ENCODE results near the gene ZNF417. TPM values are rescaled to one million over a fixed set of nuclear protein-coding genes. Genes with fewer than 3 reads are reported as not detected.

The ZNF417 gene
- total RNA-seq, 3 donors from 2014 or later = 10.1 to 28.7 (median 14.4) TPM

DNA sequence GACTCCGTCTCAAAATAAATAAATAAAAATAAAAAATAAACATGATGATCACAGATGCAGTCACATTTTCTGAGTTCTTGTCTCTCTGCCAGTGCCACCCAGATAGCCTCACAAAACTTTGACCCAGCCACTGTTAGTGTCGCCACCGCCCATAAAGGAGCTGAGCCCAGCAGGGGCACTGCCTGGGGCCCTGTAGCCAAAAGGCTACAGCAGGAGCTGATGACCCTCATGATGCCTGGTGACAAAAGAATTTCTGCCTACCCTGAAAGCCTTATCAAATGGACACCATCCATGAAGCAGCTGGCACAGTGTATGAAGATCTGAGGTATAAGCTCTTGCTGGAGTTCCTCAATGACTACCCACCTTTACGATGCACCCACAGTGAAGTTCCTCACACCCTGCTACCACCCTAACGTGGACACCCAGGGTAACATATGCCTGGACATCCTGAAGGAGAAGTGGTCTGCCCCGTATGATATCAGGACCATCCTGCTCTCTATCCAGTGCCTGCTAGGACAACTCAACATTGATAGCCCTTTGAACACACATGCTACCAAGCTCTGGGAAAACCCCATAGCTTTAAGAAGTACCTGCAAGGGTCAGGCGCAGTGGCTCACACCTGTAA, 48.4 kb downstream of the ZNF417 start:
- no peak for DNase-seq (ENCODE audit: low spot score in 2 of 2)
- H3K4me1 ChIP-seq = no peaks in the 10 kb centered on the region
- TF ChIP-seq, protein P1, sequence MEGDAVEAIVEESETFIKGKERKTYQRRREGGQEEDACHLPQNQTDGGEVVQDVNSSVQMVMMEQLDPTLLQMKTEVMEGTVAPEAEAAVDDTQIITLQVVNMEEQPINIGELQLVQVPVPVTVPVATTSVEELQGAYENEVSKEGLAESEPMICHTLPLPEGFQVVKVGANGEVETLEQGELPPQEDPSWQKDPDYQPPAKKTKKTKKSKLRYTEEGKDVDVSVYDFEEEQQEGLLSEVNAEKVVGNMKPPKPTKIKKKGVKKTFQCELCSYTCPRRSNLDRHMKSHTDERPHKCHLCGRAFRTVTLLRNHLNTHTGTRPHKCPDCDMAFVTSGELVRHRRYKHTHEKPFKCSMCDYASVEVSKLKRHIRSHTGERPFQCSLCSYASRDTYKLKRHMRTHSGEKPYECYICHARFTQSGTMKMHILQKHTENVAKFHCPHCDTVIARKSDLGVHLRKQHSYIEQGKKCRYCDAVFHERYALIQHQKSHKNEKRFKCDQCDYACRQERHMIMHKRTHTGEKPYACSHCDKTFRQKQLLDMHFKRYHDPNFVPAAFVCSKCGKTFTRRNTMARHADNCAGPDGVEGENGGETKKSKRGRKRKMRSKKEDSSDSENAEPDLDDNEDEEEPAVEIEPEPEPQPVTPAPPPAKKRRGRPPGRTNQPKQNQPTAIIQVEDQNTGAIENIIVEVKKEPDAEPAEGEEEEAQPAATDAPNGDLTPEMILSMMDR (IDR thresholded peaks at IDR 0.05) = no peak
- TF ChIP-seq POLR2AphosphoS5 (IDR thresholded peaks at IDR 0.05) (no peak), POLR2A (IDR thresholded peaks at IDR 0.05) (no peak)
- no peak overlapping the region for H3K27ac ChIP-seq
- intact Hi-C loops (cut with DNase I; ENCODE audit: low total_unique reads) = no loop called here
- no peak overlapping the region for H3K4me3 ChIP-seq
- peaks cover 83 to 89% of the 10 kb centered on the region in 2 donors for H3K9me3 ChIP-seq
- H3K27me3 ChIP-seq = no peaks in the 10 kb centered on the region
- no peaks in the 10 kb centered on the region for H3K36me3 ChIP-seq

Other genes with a start within 250 kb of the ZNF417 start
- gene ZSCAN4, start 247.7 kb downstream of the ZNF417 start, total RNA-seq = not detected
- 10 to 100 TPM in 2 of 3 donors, 1 to 10 TPM in 1; 7.4 to 28.0 (median 19.3) TPM for gene ZNF551, start 234.6 kb downstream of the ZNF417 start, total RNA-seq
- 1 to 10 TPM in 2 of 3 donors, under 1 TPM in 1; 0.96 to 7.8 (median 6.2) TPM for gene ZNF154, start 207.4 kb downstream of the ZNF417 start, total RNA-seq
- 10 to 100 TPM in 1 of 3 donors, 1 to 10 TPM in 2; 4.0 to 13.5 (median 7.9) TPM for gene ZNF671, start 189.0 kb downstream of the ZNF417 start, total RNA-seq
- gene ZNF776, start 169.8 kb downstream of the ZNF417 start, total RNA-seq = 10 to 100 TPM in 2 of 3 donors, 1 to 10 TPM in 1; 8.5 to 31.8 (median 21.0) TPM
- gene ZNF586, start 146.9 kb downstream of the ZNF417 start, total RNA-seq = 10 to 100 TPM in 2 of 3 donors, 1 to 10 TPM in 1; 9.9 to 40.5 (median 13.4) TPM
- gene ZNF552, start 101.7 kb downstream of the ZNF417 start, total RNA-seq = 10 to 100 TPM in 2 of 3 donors, 1 to 10 TPM in 1; 4.0 to 71.4 (median 54.9) TPM
- 10 to 100 TPM; 10.7 to 26.6 (median 25.2) TPM for gene ZNF587B, start 86.3 kb downstream of the ZNF417 start, total RNA-seq
- 10 to 100 TPM; 14.4 to 45.4 (median 35.1) TPM for gene ZNF587, start 66.7 kb downstream of the ZNF417 start, total RNA-seq
- gene ZNF814, start 27.6 kb downstream of the ZNF417 start, total RNA-seq = 10 to 100 TPM in 2 of 3 donors, 1 to 10 TPM in 1; 4.8 to 26.1 (median 17.0) TPM
- 1 to 10 TPM; 3.2 to 8.9 (median 5.9) TPM for gene ZNF418, start 18.8 kb upstream of the ZNF417 start, total RNA-seq
- gene ZNF256, start 31.1 kb upstream of the ZNF417 start, total RNA-seq = 1 to 10 TPM; 4.6 to 7.5 (median 7.3) TPM
- 1 to 10 TPM in 1 of 3 donors, under 1 TPM in 2; 0.44 to 3.3 (median 0.80) TPM for gene C19orf18, start 57.9 kb upstream of the ZNF417 start, total RNA-seq
- gene ZNF606, start 86.2 kb upstream of the ZNF417 start, total RNA-seq = 10 to 100 TPM; 12.0 to 46.5 (median 21.6) TPM
- 1 to 10 TPM in 1 of 3 donors, not detected in 2; 1.3 TPM for gene ZSCAN1, start 117.4 kb upstream of the ZNF417 start, total RNA-seq
- 10 to 100 TPM in 2 of 3 donors, 1 to 10 TPM in 1; 7.5 to 16.2 (median 14.4) TPM for gene ZNF135, start 142.7 kb upstream of the ZNF417 start, total RNA-seq
- gene ZSCAN18, start 181.6 kb upstream of the ZNF417 start, total RNA-seq = 10 to 100 TPM; 29.1 to 94.4 (median 66.2) TPM
- gene ZNF329, start 234.2 kb upstream of the ZNF417 start, total RNA-seq = 10 to 100 TPM in 2 of 3 donors, 1 to 10 TPM in 1; 6.9 to 20.8 (median 13.8) TPM

Measured in breast epithelium (tissue), 4 donors.